Fibroblast of lung (primary cell): Measurements from ENCODE around the gene GBP7. TPM values are rescaled to one million over a fixed set of nuclear protein-coding genes. Genes with fewer than 3 reads are reported as not detected.

Experiments used
- DNase-seq, 2 donors: peaks; one replicate each; pipeline versions ENCODE4 v3.0.0 to v3.0.0-alpha.2; 2010; ENCODE audit warnings: low read depth in 2 of 2
- H2AFZ ChIP-seq: 2 replicates; pipeline ENCODE4 v1.5.1; 2012; ENCODE audit warnings: low read length, control low read depth, inconsistent platforms
- H3K27ac ChIP-seq: 2 replicates; pipeline ENCODE4 v1.5.1; 2011; ENCODE audit warnings: low read length, control low read depth; ENCODE audit not compliant: insufficient read depth
- H3K27me3 ChIP-seq: 2 replicates; pipeline ENCODE4 v1.5.1; 2011; ENCODE audit warnings: mild to moderate bottlenecking, low read length; ENCODE audit not compliant: control insufficient read depth, insufficient read depth
- H3K36me3 ChIP-seq: 2 replicates; pipeline ENCODE4 v1.5.1; 2011; ENCODE audit warnings: low read length; ENCODE audit not compliant: control insufficient read depth, insufficient read depth
- H3K4me1 ChIP-seq: 2 replicates; pipeline ENCODE4 v1.5.1; 2011; ENCODE audit warnings: low read length; ENCODE audit not compliant: control insufficient read depth, insufficient read depth; ENCODE audit errors: extremely low read depth
- H3K4me2 ChIP-seq: 2 replicates; pipeline ENCODE4 v1.5.1; 2011; ENCODE audit warnings: low read length, control low read depth; ENCODE audit not compliant: insufficient read depth; ENCODE audit errors: extremely low read depth
- H3K4me3 ChIP-seq, 4 experiments: fragments of 200-600 bp in 1 of 4; sonication (generic) in 1 of 4; replicated peaks in 1 of 4; 2 replicates each; pipeline ENCODE4 v1.5.1; 2011 to 2016; ENCODE audit warnings: low read length in 4 of 4, low read depth in 3 of 4, mild to moderate bottlenecking in 3 of 4, control low read depth in 2 of 4, inconsistent platforms in 1 of 4, mixed read lengths in 1 of 4; ENCODE audit not compliant: insufficient read depth in 1 of 4; ENCODE audit errors: control extremely low read depth in 1 of 4
- H3K79me2 ChIP-seq: 2 replicates; pipeline ENCODE4 v1.5.1; 2012; ENCODE audit warnings: mild to moderate bottlenecking, low read length, inconsistent platforms; ENCODE audit not compliant: control insufficient read depth, insufficient read depth
- H3K9ac ChIP-seq: 2 replicates; pipeline ENCODE4 v1.5.1; 2011; ENCODE audit warnings: mild to moderate bottlenecking, low read length, control low read depth; ENCODE audit not compliant: insufficient read depth
- H3K9me3 ChIP-seq: 2 replicates; pipeline ENCODE4 v1.5.1; 2012; ENCODE audit warnings: low read depth, low read length; ENCODE audit not compliant: control insufficient read depth, insufficient read depth
- H4K20me1 ChIP-seq: 2 replicates; pipeline ENCODE4 v1.5.1; 2011; ENCODE audit warnings: low read length; ENCODE audit not compliant: control insufficient read depth, insufficient read depth; ENCODE audit errors: extremely low read depth
- CTCF ChIP-seq, 2 donors: IDR thresholded peaks in 1 of 2; conservative IDR thresholded peaks in 1 of 2; 1 replicate in 1 of 2; 2 replicates in 1 of 2; pipeline ENCODE4 v1.5.1; 2011 to 2012; ENCODE audit warnings: low read length in 2 of 2, control low read depth in 1 of 2, inconsistent platforms in 1 of 2, low read depth in 1 of 2, mild to moderate bottlenecking in 1 of 2
- EZH2 ChIP-seq: IDR thresholded peaks from 2 replicates; pipeline ENCODE4 v1.5.1; 2012; ENCODE audit warnings: low read length, control low read depth, mild to moderate bottlenecking; ENCODE audit errors: missing control alignments
- polyA plus RNA-seq, 2 donors: library from polyadenylated mRNA; depleted of rRNA in 1 of 2; stranded (reverse) in 1 of 2; unstranded in 1 of 2; fragments of >200 nt; gene quantifications; 2 replicates each; pipeline ENCODE4 v1.2.1, GENCODE V29; 2011 to 2012; ENCODE audit warnings: missing spikeins in 1 of 2
- total RNA-seq: library from RNA; depleted of rRNA; stranded (reverse); fragments of >200 nt; gene quantifications from 2 replicates; pipeline ENCODE4 v1.2.1, GENCODE V29; 2014

The GBP7 gene
- total and polyA plus RNA-seq, 2 donors (not counting 1 experiment from before 2014, with no cell fraction given) = not detected

GRCh38 chr1:89143484-89143883, 32.3 kb downstream of the GBP7 start:
- no peak overlapping the region for H2AFZ ChIP-seq
- no peaks in the 10 kb centered on the region for H3K4me1 ChIP-seq
- H3K4me2 ChIP-seq = no peak overlapping the region
- H3K4me3 ChIP-seq = no peak overlapping the region
- DNase-seq = no peak
- no peaks in the 10 kb centered on the region for H3K36me3 ChIP-seq
- H3K27me3 ChIP-seq = no peaks in the 10 kb centered on the region
- no peak overlapping the region for H3K27ac ChIP-seq
- no peaks in the 10 kb centered on the region for H3K79me2 ChIP-seq
- no peaks in the 10 kb centered on the region for H4K20me1 ChIP-seq
- TF ChIP-seq EZH2 (no peak), CTCF (conservative IDR thresholded peaks at IDR 0.05 in 1 of 2, IDR thresholded peaks at IDR 0.05 in 1 of 2; ENCODE audit: low read depth in 1 of 2, low read length in 2 of 2) (no peak)
- no peak overlapping the region for H3K9ac ChIP-seq
- no peaks in the 10 kb centered on the region for H3K9me3 ChIP-seq

- Histone ChIP-seq H3K36me3 (no peaks in the 10 kb centered on the region), H3K4me1 (no peaks in the 10 kb centered on the region), H2AFZ (no peak overlapping the region), H3K9ac (no peak overlapping the region), H3K9me3 (no peaks in the 10 kb centered on the region), H3K27ac (no peak overlapping the region), H3K27me3 (no peaks in the 10 kb centered on the region), H4K20me1 (no peaks in the 10 kb centered on the region), H3K4me3 (no peak overlapping the region), H3K79me2 (no peaks in the 10 kb centered on the region), H3K4me2 (no peak overlapping the region)
- no peak for DNase-seq
- TF ChIP-seq EZH2 (no peak), CTCF (conservative IDR thresholded peaks at IDR 0.05 in 1 of 2, IDR thresholded peaks at IDR 0.05 in 1 of 2; ENCODE audit: low read depth in 1 of 2, low read length in 2 of 2) (no peak)
Observed at GRCh38 chr1:89142160-89142559, 33.6 kb downstream of the GBP7 start.

GRCh38 chr1:89133747-89134146, 42.1 kb downstream of the GBP7 start:
- Histone ChIP-seq H3K4me3 (no peak overlapping the region), H3K27ac (no peak overlapping the region), H3K27me3 (no peaks in the 10 kb centered on the region), H3K4me1 (no peaks in the 10 kb centered on the region), H4K20me1 (no peaks in the 10 kb centered on the region), H3K4me2 (no peak overlapping the region), H3K79me2 (no peaks in the 10 kb centered on the region), H2AFZ (no peak overlapping the region), H3K36me3 (no peaks in the 10 kb centered on the region), H3K9ac (no peak overlapping the region), H3K9me3 (no peaks in the 10 kb centered on the region)
- no peak for DNase-seq
- TF ChIP-seq CTCF (conservative IDR thresholded peaks at IDR 0.05 in 1 of 2, IDR thresholded peaks at IDR 0.05 in 1 of 2; ENCODE audit: low read depth in 1 of 2, low read length in 2 of 2) (no peak), EZH2 (no peak)
